H1 (cell line): ENCODE data around the gene VSIG10L2. TPM values are rescaled to one million over a fixed set of nuclear protein-coding genes. Genes with fewer than 3 reads are reported as not detected.

Experiments
- CTCF ChIA-PET: fragments of 300-600 bp; sonication (Branson Sonifier 250); formaldehyde crosslinking; loops from one replicate; lab custom pipeline; 2021; ENCODE audit not compliant: partially characterized antibody; lab: Charles Lee
- POLR2A ChIA-PET: fragments of 300-600 bp; sonication (Branson Sonifier 250); formaldehyde crosslinking; loops from one replicate; lab custom pipeline; 2021; ENCODE audit warnings: inconsistent platforms; ENCODE audit not compliant: partially characterized antibody; lab: Charles Lee
- DNase-seq, 2 experiments: peaks; one replicate each; pipeline versions ENCODE4 v3.0.0 to v3.0.0-alpha.2; 2010 to 2022; ENCODE audit warnings: low spot score in 2 of 2, low read depth in 1 of 2, mixed read lengths in 1 of 2
- FAIRE-seq: peaks from 2 replicates; lab custom pipeline; 2011; peaks lifted over from hg19 to GRCh38; lab: Jason Lieb, UNC
- H2AFZ ChIP-seq: 2 replicates; pipeline ENCODE4 v1.8.1; 2012; ENCODE audit warnings: low read length, inconsistent platforms
- H2AK5ac ChIP-seq: 2 replicates; pipeline ENCODE4 v1.6.1; 2013; ENCODE audit warnings: low read depth, low read length
- H2BK120ac ChIP-seq: replicated peaks from 2 replicates; pipeline ENCODE3; 2013; ENCODE audit warnings: low read depth, low read length, inconsistent platforms
- H2BK12ac ChIP-seq: 2 replicates; pipeline ENCODE4 v1.6.1; 2013; ENCODE audit warnings: low read depth, low read length
- H2BK15ac ChIP-seq: 2 replicates; pipeline ENCODE4 v1.6.1; 2013; ENCODE audit warnings: low read length
- H2BK20ac ChIP-seq: 2 replicates; pipeline ENCODE4 v1.6.1; 2013; ENCODE audit warnings: low read length
- H2BK5ac ChIP-seq: 2 replicates; pipeline ENCODE4 v1.6.1; 2013; ENCODE audit warnings: low read depth, low read length
- H3K14ac ChIP-seq: 2 replicates; pipeline ENCODE4 v1.6.1; 2013; ENCODE audit warnings: inconsistent platforms; ENCODE audit not compliant: insufficient read length
- H3K18ac ChIP-seq: 2 replicates; pipeline ENCODE4 v1.6.1; 2013; ENCODE audit warnings: low read length; ENCODE audit errors: extremely low read depth
- H3K23ac ChIP-seq: 2 replicates; pipeline ENCODE4 v1.6.1; 2013; ENCODE audit warnings: inconsistent platforms; ENCODE audit not compliant: insufficient read length
- H3K23me2 ChIP-seq: 2 replicates; pipeline ENCODE4 v1.6.1; 2013; ENCODE audit warnings: low read depth, low read length
- H3K27ac ChIP-seq: 2 replicates; pipeline ENCODE4 v1.6.1; 2011; ENCODE audit warnings: low read depth, low read length, inconsistent platforms
- H3K27me3 ChIP-seq, 4 experiments: replicated peaks in 1 of 4; 1 replicate in 1 of 4; 2 replicates in 3 of 4; pipeline versions ENCODE4 v1.6.1 to v1.8.1; 2011 to 2013; ENCODE audit warnings: low read length in 3 of 4, mild to moderate bottlenecking in 3 of 4, inconsistent platforms in 2 of 4, mixed read lengths in 2 of 4, moderate library complexity in 1 of 4; ENCODE audit not compliant: control insufficient read depth in 3 of 4, insufficient read depth in 3 of 4; ENCODE audit errors: extremely low read depth in 1 of 4
- H3K36me3 ChIP-seq, 4 experiments: 2 replicates each; pipeline versions ENCODE4 v1.6.1 to v1.8.1; 2011 to 2013; ENCODE audit warnings: mild to moderate bottlenecking in 4 of 4, low read length in 3 of 4, moderate library complexity in 2 of 4, control low read depth in 1 of 4, inconsistent platforms in 1 of 4; ENCODE audit not compliant: insufficient read depth in 4 of 4, control insufficient read depth in 2 of 4
- H3K4ac ChIP-seq: replicated peaks from 2 replicates; pipeline ENCODE3; 2013; ENCODE audit warnings: low read length, low read depth, mixed read lengths, inconsistent platforms; ENCODE audit not compliant: insufficient read length
- H3K4me1 ChIP-seq, 4 experiments: replicated peaks in 1 of 4; 1 replicate in 1 of 4; 2 replicates in 3 of 4; pipeline versions ENCODE4 v1.6.1 to v1.8.1; 2011 to 2013; ENCODE audit warnings: low read length in 3 of 4, inconsistent platforms in 2 of 4, mixed read lengths in 1 of 4; ENCODE audit not compliant: insufficient read depth in 4 of 4, control insufficient read depth in 3 of 4
- H3K4me2 ChIP-seq, 2 experiments: 2 replicates each; pipeline versions ENCODE4 v1.6.1 to v1.8.1; 2011 to 2013; ENCODE audit warnings: low read depth in 2 of 2, low read length in 2 of 2, control low read depth in 1 of 2, inconsistent platforms in 1 of 2, mild to moderate bottlenecking in 1 of 2; ENCODE audit not compliant: insufficient read depth in 1 of 2
- H3K4me3 ChIP-seq, 4 experiments: fragments of 200-600, 300-600 bp in 1 of 4; sonication (generic), shearing (Covaris generic), sonication (Bioruptor Twin) in 1 of 4; 2 replicates each; pipeline versions ENCODE4 v1.5.1 to v1.8.1; 2011 to 2016; ENCODE audit warnings: low read length in 4 of 4, low read depth in 3 of 4, control low read depth in 2 of 4, inconsistent platforms in 2 of 4, mild to moderate bottlenecking in 2 of 4, mixed read lengths in 1 of 4, moderate library complexity in 1 of 4; ENCODE audit not compliant: insufficient read depth in 2 of 4; ENCODE audit errors: extremely low read depth in 1 of 4
- H3K56ac ChIP-seq: replicated peaks from 2 replicates; pipeline ENCODE3; 2013; ENCODE audit warnings: low read depth, mild to moderate bottlenecking, mixed read lengths, low read length, inconsistent platforms; ENCODE audit not compliant: insufficient read length
- H3K79me1 ChIP-seq: 2 replicates; pipeline ENCODE4 v1.6.1; 2013; ENCODE audit warnings: low read depth, low read length, control low read depth
- H3K79me2 ChIP-seq, 2 experiments: 2 replicates each; pipeline versions ENCODE4 v1.6.1 to v1.8.1; 2012 to 2013; ENCODE audit warnings: low read length in 2 of 2, mild to moderate bottlenecking in 2 of 2, inconsistent platforms in 1 of 2; ENCODE audit not compliant: insufficient read depth in 2 of 2, control insufficient read depth in 1 of 2
- H3K9ac ChIP-seq, 4 experiments: replicated peaks in 1 of 4; 1 replicate in 1 of 4; 2 replicates in 3 of 4; pipeline versions ENCODE4 v1.6.1 to v1.8.1; 2011 to 2013; ENCODE audit warnings: low read depth in 3 of 4, low read length in 3 of 4, control low read depth in 2 of 4, mild to moderate bottlenecking in 2 of 4, moderate library complexity in 2 of 4, inconsistent platforms in 1 of 4; ENCODE audit errors: extremely low read depth in 1 of 4
- H3K9me3 ChIP-seq, 2 experiments: 2 replicates each; pipeline versions ENCODE4 v1.6.1 to v1.8.1; 2012 to 2013; ENCODE audit warnings: mild to moderate bottlenecking in 2 of 2, moderate library complexity in 2 of 2, control low read depth in 1 of 2, inconsistent platforms in 1 of 2, low read depth in 1 of 2, low read length in 1 of 2, mixed read lengths in 1 of 2; ENCODE audit not compliant: insufficient read depth in 2 of 2
- H4K20me1 ChIP-seq, 2 experiments: replicated peaks in 1 of 2; 2 replicates each; pipeline versions ENCODE3 to v1.8.1; 2011 to 2013; ENCODE audit warnings: inconsistent platforms in 2 of 2, low read length in 2 of 2, mild to moderate bottlenecking in 1 of 2; ENCODE audit not compliant: insufficient read depth in 2 of 2, control insufficient read depth in 1 of 2
- H4K5ac ChIP-seq: 2 replicates; pipeline ENCODE4 v1.6.1; 2013; ENCODE audit warnings: low read length, low read depth, mixed read lengths, inconsistent platforms; ENCODE audit not compliant: insufficient read length
- H4K8ac ChIP-seq: 2 replicates; pipeline ENCODE4 v1.8.0; 2013; ENCODE audit warnings: mild to moderate bottlenecking, moderate library complexity, low read length, inconsistent platforms; ENCODE audit not compliant: insufficient read depth; ENCODE audit errors: extremely low read depth
- H4K91ac ChIP-seq: replicated peaks from 2 replicates; pipeline ENCODE3; 2013; ENCODE audit warnings: low read length, mixed read lengths, inconsistent platforms; ENCODE audit not compliant: insufficient read length
- BACH1 ChIP-seq: IDR thresholded peaks from 2 replicates; pipeline ENCODE4 v1.6.1; 2012; ENCODE audit warnings: low read length, improper control_type of control experiment
- WGBS, 2 experiments: shearing (Covaris generic) in 1 of 2; methylation state at CpG; one replicate each; pipeline versions ENCODE4 v1.1.6 to v1.1.7; 2013 to 2015; ENCODE audit warnings: low lambda C conversion rate in 2 of 2, mixed read lengths in 2 of 2, inconsistent platforms in 1 of 2, low coverage in 1 of 2, missing lambda C conversion rate in 1 of 2; ENCODE audit not compliant: insufficient replicate concordance in 2 of 2, insufficient coverage in 1 of 2, insufficient read length in 1 of 2; ENCODE audit errors: extremely low coverage in 1 of 2, missing lambda C conversion rate in 1 of 2; 5-methylcytosine and 5-hydroxymethylcytosine counted together
- polyA plus RNA-seq, 7 experiments: library from polyadenylated mRNA; depleted of rRNA in 3 of 7; stranded (reverse) in 5 of 7; unstranded in 2 of 7; fragments of >200 nt in 5 of 7; fragments of 200-250 nt in 2 of 7; gene quantifications; 1 replicate in 5 of 7; 2 replicates in 1 of 7; 4 replicates in 1 of 7; pipeline versions ENCODE4 v1.2.1 to v1.2.3, GENCODE V29; 2011 to 2013; ENCODE audit warnings: missing spikeins in 2 of 7, mixed read lengths in 2 of 7
- total RNA-seq: library from RNA; stranded (reverse); fragmentation: NEBNext Ultra II Directional; extraction: Animal tissue kit (Norgen Biotek cat#: 25700); gene quantifications from 2 replicates; pipeline ENCODE4 v1.2.1, GENCODE V29; 2021

Gene VSIG10L2
- total and polyA plus RNA-seq, 2 of the 8 experiments (the other 6 are each of a cell fraction or from before 2014, with no cell fraction given) = not detected

GRCh38 chr11:125992893-125993292 lies 47.0 kb downstream of the VSIG10L2 start:
- Histone ChIP-seq H3K18ac (no peak overlapping the region), H2BK15ac (no peak overlapping the region), H3K23me2 (no peaks in the 10 kb centered on the region), H2BK120ac (no peak overlapping the region), H2AK5ac (no peak overlapping the region), H3K4me3 (no peak overlapping the region), H3K36me3 (peaks cover 0 to 12% (median 5%) of the 10 kb centered on the region in 4 experiments; a peak in 5 of 8 replicates), H3K56ac (no peak overlapping the region), H3K79me2 (no peaks in the 10 kb centered on the region), H4K5ac (no peak overlapping the region), H4K20me1 (no peaks in the 10 kb centered on the region), H3K4ac (no peak overlapping the region), H4K91ac (no peak overlapping the region), H3K79me1 (no peaks in the 10 kb centered on the region), H3K23ac (no peak overlapping the region), H4K8ac (no peak overlapping the region), H2BK20ac (no peak overlapping the region), H3K27me3 (no peaks in the 10 kb centered on the region), H3K27ac (no peak overlapping the region), H2AFZ (no peak overlapping the region), H2BK12ac (no peak overlapping the region), H3K14ac (no peak overlapping the region), H3K4me2 (peak overlapping the region in 1 of 2 experiments; percentile 29; a peak in 2 of 4 replicates), H3K4me1 (peaks cover 0 to 6% (median 1%) of the 10 kb centered on the region in 4 experiments; a peak in 3 of 7 replicates), H2BK5ac (no peak overlapping the region), H3K9me3 (no peaks in the 10 kb centered on the region), H3K9ac (no peak overlapping the region; a peak in 1 of 7 replicates)
- ChIA-PET POLR2A (no interaction called here), CTCF (interaction anchor here (1.2 kb wide), 1 partner anchor 119 kb away, joined by 3 read pairs; no protein-coding TSS in a partner anchor)
- FAIRE-seq (peak; percentile 75), DNase-seq (no peak)
- WGBS, 2 experiments = 77% methylated on average over 7 of the region's 7 CpGs; no CpG with 5 or more reads in 1 of the 2 experiments
- TF ChIP-seq BACH1 = peak; percentile 85
